Adipocyte (in vitro differentiated cells): Measurements from ENCODE around the gene CBX8.
A peak's percentile ranks its signal among the peaks of the same experiment; 100 is the strongest.
"Not testable (repeated sequence)": the region's sequence is repeated elsewhere in the genome, so short reads cannot be mapped to it uniquely, and the experiment has no call there.

Experiments
- DNase-seq: peaks from one replicate; pipeline ENCODE4 v3.0.0-alpha.2; 2015; ENCODE audit warnings: low read depth
- H3K27me3 ChIP-seq: replicated peaks from 2 replicates; pipeline ENCODE4 v1.7.0; 2013; ENCODE audit warnings: mild to moderate bottlenecking, low read length, moderate library complexity; ENCODE audit not compliant: control insufficient read depth, insufficient read depth
- H3K36me3 ChIP-seq: 2 replicates; pipeline ENCODE4 v1.7.0; 2013; ENCODE audit warnings: low read length, mild to moderate bottlenecking, moderate library complexity; ENCODE audit not compliant: control insufficient read depth, insufficient read depth, severe bottlenecking
- H3K4me1 ChIP-seq: 2 replicates; pipeline ENCODE4 v1.7.0; 2013; ENCODE audit warnings: mild to moderate bottlenecking, low read length, moderate library complexity; ENCODE audit not compliant: control insufficient read depth, insufficient read depth
- H3K4me3 ChIP-seq: 2 replicates; pipeline ENCODE4 v1.7.0; 2013; ENCODE audit warnings: mild to moderate bottlenecking, low read length, moderate library complexity
- H3K9ac ChIP-seq: 2 replicates; pipeline ENCODE4 v1.7.0; 2013; ENCODE audit warnings: mild to moderate bottlenecking, low read length, moderate library complexity
- H3K9me3 ChIP-seq: 2 replicates; pipeline ENCODE4 v1.7.0; 2013; ENCODE audit warnings: mild to moderate bottlenecking, low read length, moderate library complexity; ENCODE audit not compliant: control insufficient read depth

The CBX8 gene

DNA sequence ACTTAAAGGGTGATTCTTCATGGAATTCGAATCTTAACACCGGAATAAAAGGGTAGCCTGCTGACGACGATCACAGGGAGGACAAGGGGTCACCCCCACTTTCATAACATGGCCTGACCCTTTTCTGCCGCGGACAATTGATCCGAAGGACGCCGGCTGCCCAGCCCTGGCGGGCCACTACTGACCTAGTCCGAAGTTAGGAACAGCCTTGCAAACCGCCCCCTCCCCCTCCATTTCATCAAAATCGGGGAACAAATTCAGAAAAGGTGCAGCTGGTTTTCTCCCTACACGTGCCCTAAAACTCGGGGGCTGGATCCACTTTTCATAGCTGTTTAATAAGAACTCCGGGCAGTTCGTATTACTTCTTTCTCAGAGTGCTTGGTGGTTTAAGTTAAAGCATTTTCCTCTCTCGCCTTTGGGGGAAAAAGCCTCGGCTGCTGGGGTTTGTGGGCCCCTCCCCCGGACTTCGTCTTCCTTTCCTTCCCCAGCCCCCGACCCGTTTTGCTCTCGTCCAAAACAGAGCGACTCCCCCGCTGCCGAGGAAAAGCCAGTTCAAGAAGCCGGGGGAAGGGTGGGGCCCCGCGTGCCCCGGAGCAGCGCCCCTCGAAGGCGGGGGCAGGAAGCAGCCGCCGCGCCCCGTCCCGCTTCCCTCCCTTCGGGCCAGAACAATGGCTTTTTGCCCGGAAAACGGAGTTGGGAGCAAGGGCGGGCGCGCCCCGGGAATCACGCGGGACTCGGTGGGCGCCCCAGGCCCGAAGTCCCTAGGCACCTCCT lies 19.6 kb downstream of the CBX8 start:
- peak; percentile 81 for DNase-seq
- Histone ChIP-seq H3K4me1 (no peaks in the 10 kb centered on the region), H3K9me3 (no peaks in the 10 kb centered on the region), H3K9ac (no peak overlapping the region), H3K4me3 (peak overlapping the region; percentile 53), H3K27me3 (peaks cover 78% of the 10 kb centered on the region), H3K36me3 (no peaks in the 10 kb centered on the region)

DNA sequence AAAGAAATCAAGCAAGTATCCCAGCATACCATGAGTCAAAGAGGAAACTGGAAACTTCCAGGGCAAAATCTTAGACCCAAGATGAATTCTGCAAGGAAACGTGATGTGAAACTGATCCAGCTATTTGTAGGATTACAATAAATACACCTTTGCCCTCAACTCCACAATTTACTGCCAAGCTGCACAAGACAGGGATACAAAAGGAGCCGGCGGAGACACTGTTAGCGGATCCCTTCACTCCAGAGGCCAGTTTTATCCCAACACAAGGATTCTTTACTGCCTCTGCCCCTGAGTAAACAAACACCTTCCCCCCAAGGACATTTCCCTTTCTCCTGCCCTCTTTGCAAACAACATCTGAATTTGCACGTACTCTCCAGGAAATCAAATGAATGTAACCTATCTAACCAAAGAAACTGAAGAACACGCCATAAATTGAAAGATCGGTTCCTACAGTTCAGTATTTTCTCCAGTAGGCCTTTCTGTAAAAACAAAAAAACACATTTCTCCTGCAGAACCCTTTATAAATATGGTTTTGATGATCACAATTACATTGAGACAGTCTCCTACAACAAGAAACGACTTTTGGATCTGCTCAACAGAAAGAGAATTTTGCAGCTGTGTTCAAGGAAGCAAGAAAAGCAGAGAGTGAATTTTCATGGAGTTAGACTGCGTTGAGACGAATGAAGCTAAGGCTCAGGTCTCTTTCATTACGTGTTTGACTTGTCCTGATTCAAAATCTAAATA lies 20.3 kb downstream of the CBX8 start:
- Histone ChIP-seq H3K9me3 (no peaks in the 10 kb centered on the region), H3K9ac (no peak overlapping the region), H3K4me3 (no peak overlapping the region), H3K4me1 (no peaks in the 10 kb centered on the region), H3K36me3 (no peaks in the 10 kb centered on the region), H3K27me3 (peaks cover 72% of the 10 kb centered on the region)
- no peak for DNase-seq

DNA sequence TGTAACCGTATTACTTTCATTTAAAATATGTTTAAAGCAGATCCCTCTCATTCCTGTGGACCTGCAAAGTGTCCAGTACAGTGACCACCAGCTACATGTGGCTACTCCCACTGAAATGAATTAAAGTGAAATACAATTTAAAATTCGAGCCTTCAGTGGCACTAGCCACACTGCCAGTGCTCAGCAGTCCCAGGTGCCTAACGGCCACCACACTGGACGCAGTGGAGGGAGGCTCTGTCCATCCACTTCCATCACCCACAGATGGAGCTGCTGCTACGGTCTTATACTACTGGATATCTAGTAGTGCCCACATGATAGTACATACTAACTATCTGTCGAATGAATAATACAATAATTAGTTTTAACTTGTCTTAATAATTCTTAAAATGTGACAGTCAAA lies 21.2 kb downstream of the CBX8 start:
- Histone ChIP-seq H3K27me3 (peaks cover 71% of the 10 kb centered on the region), H3K4me3 (no peak overlapping the region)
- no peak for DNase-seq

GRCh38 chr17:79774561-79774975 lies 22.3 kb downstream of the CBX8 start:
- peaks cover 68% of the 10 kb centered on the region for H3K27me3 ChIP-seq
- H3K36me3 ChIP-seq, result no peaks in the 10 kb centered on the region
- no peaks in the 10 kb centered on the region for H3K9me3 ChIP-seq
- H3K4me3 ChIP-seq, result no peak overlapping the region
- no peak overlapping the region for H3K9ac ChIP-seq
- no peak for DNase-seq
- no peaks in the 10 kb centered on the region for H3K4me1 ChIP-seq

More for the DNA sequence above, 21.2 kb downstream of the CBX8 start:
- no peaks in the 10 kb centered on the region for H3K36me3 ChIP-seq
- H3K4me1 ChIP-seq, result no peaks in the 10 kb centered on the region
- H3K9me3 ChIP-seq, result no peaks in the 10 kb centered on the region
- H3K9ac ChIP-seq, result no peak overlapping the region

- not testable (repeated sequence) for H3K36me3 ChIP-seq, H3K4me1 ChIP-seq, H3K9ac ChIP-seq, H3K9me3 ChIP-seq, DNase-seq, H3K4me3 ChIP-seq
- peaks cover 60% of the 10 kb centered on the region for H3K27me3 ChIP-seq
Measured at GRCh38 chr17:79772726-79773125, 24.2 kb downstream of the CBX8 start.

DNA sequence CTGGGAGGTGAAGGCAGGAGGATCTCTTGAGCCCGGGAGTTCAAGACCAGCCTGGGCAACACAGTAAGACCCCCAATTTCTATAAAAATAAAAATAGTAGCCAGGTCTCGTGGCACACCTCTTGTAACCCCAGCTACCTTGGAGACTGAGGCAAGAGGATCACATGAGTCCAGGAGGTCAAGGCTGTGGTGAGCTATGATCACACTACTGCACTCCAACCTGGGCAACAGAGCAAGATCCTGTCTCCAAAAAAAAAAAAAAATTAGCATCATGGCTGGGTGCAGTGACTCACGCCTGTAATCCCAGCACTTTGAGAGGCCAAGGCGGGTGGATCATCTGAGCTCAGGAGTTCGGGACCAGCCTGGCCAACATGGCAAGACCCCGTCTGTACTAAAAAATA lies 25.6 kb downstream of the CBX8 start:
- peaks cover 49% of the 10 kb centered on the region for H3K27me3 ChIP-seq
- no peak for DNase-seq
- no peaks in the 10 kb centered on the region for H3K4me1 ChIP-seq
- no peaks in the 10 kb centered on the region for H3K36me3 ChIP-seq
- no peak overlapping the region for H3K4me3 ChIP-seq
- H3K9ac ChIP-seq, result no peak overlapping the region
- H3K9me3 ChIP-seq, result no peaks in the 10 kb centered on the region

DNA sequence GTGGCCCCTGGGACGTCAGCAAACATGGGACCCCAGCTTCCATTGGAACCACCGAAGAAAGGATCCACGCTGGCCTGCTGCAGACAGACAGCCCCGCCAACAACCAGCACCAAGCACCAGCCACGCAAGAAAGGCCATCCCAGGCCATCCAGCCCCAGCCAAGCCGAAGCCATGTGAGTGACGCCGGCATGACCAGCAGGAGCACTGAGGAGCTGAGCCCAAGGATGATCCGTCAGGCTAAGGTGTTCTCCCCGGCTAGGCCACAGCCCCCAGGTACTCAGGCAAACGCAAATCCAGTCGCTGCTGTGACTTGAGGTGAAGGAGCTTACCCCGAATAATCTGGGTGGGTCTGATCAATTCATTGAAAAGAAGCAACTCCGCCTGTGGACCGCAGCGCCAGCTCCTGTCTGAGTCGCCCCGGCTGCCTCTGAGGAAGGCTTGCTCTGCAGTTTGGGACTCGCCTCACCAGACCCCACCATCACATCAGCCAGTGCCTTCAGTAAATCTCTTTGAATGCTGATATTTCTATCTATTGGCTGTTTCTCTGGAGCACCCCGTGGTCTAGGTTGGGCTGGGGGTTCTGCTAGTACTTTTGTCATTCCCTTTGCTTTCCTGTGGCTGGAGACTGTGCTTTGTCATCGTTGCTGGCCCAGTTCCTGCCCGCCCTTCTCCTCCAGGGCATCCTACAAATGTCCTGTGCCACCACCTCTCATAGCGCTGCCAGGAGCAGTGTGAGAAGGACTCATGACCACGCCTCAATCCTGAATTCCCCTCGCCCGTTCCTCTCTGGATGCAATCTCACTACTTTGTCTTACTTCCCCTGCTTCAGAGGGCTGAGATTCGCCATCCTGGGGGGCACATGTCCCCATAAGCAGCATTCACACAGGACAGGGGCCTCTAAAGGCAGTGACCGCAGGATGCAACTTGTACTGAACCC lies 27.0 kb downstream of the CBX8 start:
- DNase-seq, result no peak
- Histone ChIP-seq H3K9ac (no peak overlapping the region), H3K9me3 (no peaks in the 10 kb centered on the region), H3K4me3 (no peak overlapping the region), H3K4me1 (no peaks in the 10 kb centered on the region), H3K36me3 (no peaks in the 10 kb centered on the region), H3K27me3 (peaks cover 36% of the 10 kb centered on the region)

GRCh38 chr17:79765708-79766107 lies 31.2 kb downstream of the CBX8 start:
- no peak for DNase-seq
- Histone ChIP-seq H3K9me3 (no peaks in the 10 kb centered on the region), H3K9ac (no peak overlapping the region), H3K4me3 (no peak overlapping the region), H3K27me3 (peaks cover 29% of the 10 kb centered on the region), H3K36me3 (no peaks in the 10 kb centered on the region), H3K4me1 (no peaks in the 10 kb centered on the region)

DNA sequence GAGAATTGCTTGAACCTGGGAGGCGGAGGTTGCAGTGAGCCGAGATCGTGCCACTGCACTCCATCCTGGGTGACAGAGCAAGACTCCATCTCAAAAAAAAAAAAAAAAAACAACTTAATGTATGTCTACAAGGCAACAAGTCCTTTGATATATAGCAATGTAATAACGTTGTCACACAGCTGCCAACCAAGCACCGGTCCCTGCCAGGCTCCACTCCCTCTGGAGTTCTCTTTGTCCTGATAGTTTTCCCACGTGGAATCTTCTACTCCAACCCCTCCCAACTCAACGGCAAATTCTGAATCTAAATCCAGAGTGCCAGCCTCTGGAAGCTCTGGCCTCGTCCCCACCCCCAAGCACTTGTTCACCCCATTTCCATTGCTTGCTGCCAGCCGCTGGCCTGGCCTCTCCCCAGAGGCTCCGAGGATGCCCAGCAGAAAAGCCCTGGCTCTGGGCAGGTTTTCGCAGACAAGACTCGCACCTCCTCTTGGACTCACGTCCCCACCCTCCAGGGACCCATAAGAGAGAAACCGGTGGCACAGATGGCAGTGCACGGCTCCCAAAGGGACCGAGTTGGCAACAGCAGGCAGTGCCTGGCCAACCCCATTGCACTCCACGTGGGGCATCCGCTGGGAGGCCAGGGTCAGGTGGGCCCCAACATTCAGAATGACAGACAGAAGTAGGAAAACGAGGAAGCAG lies 34.8 kb downstream of the CBX8 start:
- H3K36me3 ChIP-seq, result no peaks in the 10 kb centered on the region
- no peak for DNase-seq
- no peak overlapping the region for H3K4me3 ChIP-seq
- no peaks in the 10 kb centered on the region for H3K4me1 ChIP-seq
- H3K9ac ChIP-seq, result no peak overlapping the region
- H3K27me3 ChIP-seq, result peaks cover 31% of the 10 kb centered on the region
- H3K9me3 ChIP-seq, result no peaks in the 10 kb centered on the region

- Histone ChIP-seq H3K27me3 (peaks cover 46% of the 10 kb centered on the region), H3K36me3 (no peaks in the 10 kb centered on the region), H3K9me3 (no peaks in the 10 kb centered on the region), H3K9ac (no peak overlapping the region), H3K4me3 (no peak overlapping the region), H3K4me1 (no peaks in the 10 kb centered on the region)
- DNase-seq, result no peak
Measured at GRCh38 chr17:79760197-79760906, 36.5 kb downstream of the CBX8 start.
